Smooth muscle cell of bladder (primary cell): ENCODE data around the gene FKBP9. TPM values are rescaled to one million over a fixed set of nuclear protein-coding genes. Genes with fewer than 3 reads are reported as not detected.

ENCODE experiments used
- total RNA-seq: library from RNA; depleted of rRNA; stranded (reverse); fragments of >200 nt; gene quantifications from 2 replicates; pipeline ENCODE4 v1.2.3, GENCODE V29; 2014

FKBP9 gene, protein sequence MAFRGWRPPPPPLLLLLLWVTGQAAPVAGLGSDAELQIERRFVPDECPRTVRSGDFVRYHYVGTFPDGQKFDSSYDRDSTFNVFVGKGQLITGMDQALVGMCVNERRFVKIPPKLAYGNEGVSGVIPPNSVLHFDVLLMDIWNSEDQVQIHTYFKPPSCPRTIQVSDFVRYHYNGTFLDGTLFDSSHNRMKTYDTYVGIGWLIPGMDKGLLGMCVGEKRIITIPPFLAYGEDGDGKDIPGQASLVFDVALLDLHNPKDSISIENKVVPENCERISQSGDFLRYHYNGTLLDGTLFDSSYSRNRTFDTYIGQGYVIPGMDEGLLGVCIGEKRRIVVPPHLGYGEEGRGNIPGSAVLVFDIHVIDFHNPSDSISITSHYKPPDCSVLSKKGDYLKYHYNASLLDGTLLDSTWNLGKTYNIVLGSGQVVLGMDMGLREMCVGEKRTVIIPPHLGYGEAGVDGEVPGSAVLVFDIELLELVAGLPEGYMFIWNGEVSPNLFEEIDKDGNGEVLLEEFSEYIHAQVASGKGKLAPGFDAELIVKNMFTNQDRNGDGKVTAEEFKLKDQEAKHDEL
- 423 and 558 TPM in 2 replicates for total RNA-seq

DNA sequence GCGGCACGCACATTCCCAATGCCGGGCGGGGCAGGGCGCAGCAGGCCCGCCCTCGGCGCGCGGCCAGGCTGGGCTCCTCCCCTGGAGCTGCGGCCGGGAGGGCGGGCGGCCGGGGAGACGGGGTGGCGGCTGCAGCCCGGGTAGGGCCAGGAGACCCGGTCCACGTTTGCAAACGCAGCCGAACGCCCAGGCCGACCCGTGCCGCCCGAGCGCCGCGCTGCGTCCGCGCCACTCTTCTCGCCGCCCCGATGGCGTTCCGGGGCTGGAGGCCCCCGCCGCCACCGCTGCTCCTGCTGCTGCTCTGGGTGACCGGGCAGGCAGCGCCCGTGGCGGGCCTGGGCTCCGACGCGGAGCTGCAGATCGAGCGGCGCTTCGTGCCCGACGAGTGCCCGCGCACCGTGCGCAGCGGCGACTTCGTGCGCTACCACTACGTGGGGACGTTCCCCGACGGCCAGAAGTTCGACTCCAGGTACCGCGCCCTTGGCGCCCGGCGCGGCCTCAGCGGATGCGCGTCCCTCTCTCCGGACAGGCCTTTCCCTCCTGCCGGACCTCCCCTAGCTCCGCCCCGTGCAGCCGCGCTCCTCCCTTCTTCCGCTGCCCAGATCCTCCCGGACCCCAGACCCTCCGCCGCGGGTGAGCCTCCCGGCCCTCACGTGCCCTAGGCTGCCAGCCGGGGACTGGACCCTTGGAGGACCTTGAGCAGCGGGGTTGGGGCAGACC is at the start of gene FKBP9:
TSS of gene FKBP9 (plus strand) at position 115 of the 720 bp plus-strand sequence. CDS start at position 249, 134 bp downstream.

Other genes starting within 250 kb of the FKBP9 start
- 21.2 and 26.7 TPM in 2 replicates for gene KBTBD2, start 65.7 kb upstream of the FKBP9 start, total RNA-seq
- 13.7 and 17.4 TPM in 2 replicates for gene NT5C3A, start 105.3 kb downstream of the FKBP9 start, total RNA-seq
- gene RP9, start 152.0 kb downstream of the FKBP9 start, total RNA-seq = 9.9 and 10.5 TPM in 2 replicates
- gene BBS9, start 172.1 kb downstream of the FKBP9 start, total RNA-seq = 20.8 and 26.1 TPM in 2 replicates